ENCODE results near the gene RAB3IL1. TPM values are rescaled to one million over a fixed set of nuclear protein-coding genes. Genes with fewer than 3 reads are reported as not detected.
A peak's percentile ranks its signal among the peaks of the same experiment; 100 is the strongest.

RAB3IL1 gene
- total RNA-seq, 1 donor from 2014 or later: 1.3 TPM

DNA sequence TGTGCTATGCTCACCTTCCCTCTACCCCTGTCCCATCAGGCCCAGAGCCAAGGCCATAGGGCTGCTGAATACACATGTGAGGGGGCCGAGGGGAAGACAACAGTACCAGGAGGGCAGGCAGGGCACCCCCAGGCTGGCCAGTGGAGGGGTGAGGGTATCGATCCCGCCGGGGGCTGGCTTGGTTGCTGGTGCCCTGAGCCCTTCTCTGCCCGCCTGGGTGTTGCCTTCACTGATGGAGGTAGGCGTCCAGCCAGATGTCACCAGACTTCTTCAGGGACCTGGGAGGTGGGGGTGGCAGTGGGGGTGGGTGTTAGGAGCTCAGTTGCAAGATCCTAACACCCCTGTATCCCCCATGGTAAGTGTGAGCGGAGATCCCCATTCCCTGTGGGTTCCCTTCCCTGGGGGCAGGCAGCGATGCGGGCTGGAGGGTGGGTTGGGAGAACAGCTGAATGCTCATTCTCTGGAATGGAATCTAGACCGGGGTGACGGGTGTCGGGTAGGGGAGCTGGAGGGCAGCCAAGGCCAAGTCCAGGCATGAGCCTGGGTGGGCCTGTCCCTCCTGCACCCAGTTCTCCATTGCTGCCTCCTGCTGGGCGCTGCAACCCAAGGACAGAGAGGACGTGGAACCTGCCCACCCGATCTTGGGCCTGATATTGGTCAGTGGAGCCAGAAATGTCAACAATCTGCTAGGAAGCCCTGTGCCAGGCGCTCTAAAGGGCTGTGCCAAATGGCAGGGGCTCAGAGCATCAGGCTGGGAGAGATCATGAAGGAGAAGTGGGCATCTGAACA, 43.6 kb downstream of the RAB3IL1 start:
- peaks cover 3% of the 10 kb centered on the region for H3K9me3 Mint-ChIP-seq (ENCODE audit: unreplicated experiment)
- DNase-seq: no peak
- TF ChIP-seq, protein P1, sequence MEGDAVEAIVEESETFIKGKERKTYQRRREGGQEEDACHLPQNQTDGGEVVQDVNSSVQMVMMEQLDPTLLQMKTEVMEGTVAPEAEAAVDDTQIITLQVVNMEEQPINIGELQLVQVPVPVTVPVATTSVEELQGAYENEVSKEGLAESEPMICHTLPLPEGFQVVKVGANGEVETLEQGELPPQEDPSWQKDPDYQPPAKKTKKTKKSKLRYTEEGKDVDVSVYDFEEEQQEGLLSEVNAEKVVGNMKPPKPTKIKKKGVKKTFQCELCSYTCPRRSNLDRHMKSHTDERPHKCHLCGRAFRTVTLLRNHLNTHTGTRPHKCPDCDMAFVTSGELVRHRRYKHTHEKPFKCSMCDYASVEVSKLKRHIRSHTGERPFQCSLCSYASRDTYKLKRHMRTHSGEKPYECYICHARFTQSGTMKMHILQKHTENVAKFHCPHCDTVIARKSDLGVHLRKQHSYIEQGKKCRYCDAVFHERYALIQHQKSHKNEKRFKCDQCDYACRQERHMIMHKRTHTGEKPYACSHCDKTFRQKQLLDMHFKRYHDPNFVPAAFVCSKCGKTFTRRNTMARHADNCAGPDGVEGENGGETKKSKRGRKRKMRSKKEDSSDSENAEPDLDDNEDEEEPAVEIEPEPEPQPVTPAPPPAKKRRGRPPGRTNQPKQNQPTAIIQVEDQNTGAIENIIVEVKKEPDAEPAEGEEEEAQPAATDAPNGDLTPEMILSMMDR (IDR thresholded peaks at IDR 0.05; ENCODE audit: partially characterized antibody, unreplicated experiment): no peak
- no peak overlapping the region for H3K4me3 Mint-ChIP-seq (ENCODE audit: unreplicated experiment)
- H3K4me1 Mint-ChIP-seq (ENCODE audit: low read depth, unreplicated experiment): peaks cover 14% of the 10 kb centered on the region
- no peaks in the 10 kb centered on the region for H3K36me3 Mint-ChIP-seq (ENCODE audit: unreplicated experiment)
- H3K27ac Mint-ChIP-seq (ENCODE audit: unreplicated experiment): no peak overlapping the region
- H3K27me3 Mint-ChIP-seq (ENCODE audit: unreplicated experiment): peaks cover 4% of the 10 kb centered on the region

DNA sequence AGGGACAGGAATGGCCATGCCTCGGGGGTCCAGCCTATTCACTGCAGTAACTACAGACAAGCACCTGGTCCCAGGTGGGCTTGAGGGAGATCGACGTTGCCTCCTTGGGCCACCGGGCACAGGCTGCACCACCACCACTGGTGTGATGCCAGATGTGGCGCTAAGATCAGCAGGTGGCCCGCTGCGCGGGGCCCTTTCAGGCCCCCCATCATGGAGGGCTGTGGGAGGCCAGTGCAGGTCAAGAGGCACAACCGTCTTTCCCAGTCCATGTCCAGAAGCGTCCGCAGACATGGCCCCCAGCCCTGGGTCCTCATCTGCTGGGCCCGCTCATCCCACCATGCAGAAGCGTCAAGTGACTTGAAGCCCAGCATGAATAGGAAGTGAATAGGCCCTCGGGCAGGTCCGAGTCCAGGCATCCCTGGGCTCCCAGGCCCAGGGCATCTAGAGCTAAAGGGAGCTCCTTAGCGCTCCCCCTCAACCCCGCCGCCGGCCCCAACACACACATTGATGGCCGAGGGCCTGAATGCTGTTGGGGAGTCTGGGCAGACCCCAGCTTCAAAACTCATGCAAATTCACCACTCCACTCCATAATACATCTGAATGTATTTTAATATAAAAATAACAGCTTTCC, 44.3 kb downstream of the RAB3IL1 start:
- H3K27ac Mint-ChIP-seq (ENCODE audit: unreplicated experiment): no peak overlapping the region
- peaks cover 14% of the 10 kb centered on the region for H3K4me1 Mint-ChIP-seq (ENCODE audit: low read depth, unreplicated experiment)
- H3K27me3 Mint-ChIP-seq (ENCODE audit: unreplicated experiment): peaks cover 4% of the 10 kb centered on the region
- H3K4me3 Mint-ChIP-seq (ENCODE audit: unreplicated experiment): no peak overlapping the region
- no peaks in the 10 kb centered on the region for H3K36me3 Mint-ChIP-seq (ENCODE audit: unreplicated experiment)
- TF ChIP-seq, protein P1 (IDR thresholded peaks at IDR 0.05; ENCODE audit: partially characterized antibody, unreplicated experiment): no peak
- peaks cover 3% of the 10 kb centered on the region for H3K9me3 Mint-ChIP-seq (ENCODE audit: unreplicated experiment)
- DNase-seq: no peak

DNA sequence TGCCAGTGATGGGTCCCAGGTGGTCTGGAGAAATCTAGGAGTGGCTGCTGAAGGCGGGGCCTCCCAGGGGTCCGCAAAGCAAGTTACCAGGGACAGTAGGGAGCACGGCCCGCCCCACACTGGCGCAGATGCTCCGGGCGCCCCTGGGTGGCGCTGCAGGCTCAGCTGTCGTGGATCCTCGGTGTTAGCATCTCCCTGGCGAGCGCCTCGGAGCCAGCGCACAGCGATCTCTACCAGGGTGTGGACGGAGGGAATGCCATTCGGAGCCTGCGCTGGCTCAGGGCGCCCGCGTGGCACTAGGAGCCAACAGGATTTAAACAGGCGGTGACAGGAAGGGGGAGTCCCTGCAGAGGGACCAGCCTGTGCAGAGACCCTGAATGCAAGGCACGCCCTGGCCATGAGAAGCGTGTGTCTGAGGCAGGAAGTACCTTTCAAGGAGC, 46.2 kb downstream of the RAB3IL1 start:
- Mint-ChIP-seq H3K27me3 (ENCODE audit: unreplicated experiment) (peaks cover 7% of the 10 kb centered on the region), H3K27ac (ENCODE audit: unreplicated experiment) (peak overlapping the region; percentile 73), H3K36me3 (ENCODE audit: unreplicated experiment) (no peaks in the 10 kb centered on the region), H3K4me1 (ENCODE audit: low read depth, unreplicated experiment) (peaks cover 14% of the 10 kb centered on the region), H3K4me3 (ENCODE audit: unreplicated experiment) (peak overlapping the region; percentile 77), H3K9me3 (ENCODE audit: unreplicated experiment) (peaks cover 3% of the 10 kb centered on the region)
- peak; percentile 88 for DNase-seq
- TF ChIP-seq, protein P1 (IDR thresholded peaks at IDR 0.05; ENCODE audit: partially characterized antibody, unreplicated experiment): peak; percentile 87

DNA sequence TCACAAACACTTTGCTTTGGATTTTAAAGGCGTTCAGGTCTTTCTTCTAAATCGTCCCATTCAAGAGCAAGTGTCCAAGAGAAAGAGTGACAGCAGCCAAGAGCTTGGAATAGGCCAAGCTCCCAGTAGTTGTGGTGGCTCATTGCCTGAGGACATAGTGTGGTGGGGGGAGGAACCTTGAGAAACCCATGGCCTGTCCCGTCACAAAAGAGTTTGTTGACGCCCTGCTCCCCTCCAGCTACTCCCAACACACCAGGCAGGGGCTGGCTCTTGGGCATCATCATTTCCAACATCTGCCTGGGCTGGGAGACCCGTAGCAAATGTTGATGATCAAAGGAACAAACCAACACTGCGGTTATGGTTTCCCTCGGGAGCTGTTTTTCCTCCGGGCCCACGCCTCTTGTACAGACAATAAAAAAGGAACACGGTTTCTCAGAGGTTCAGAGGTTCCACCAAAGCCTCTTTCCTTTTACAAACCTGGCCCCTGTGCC, 46.8 kb downstream of the RAB3IL1 start:
- Mint-ChIP-seq H3K36me3 (ENCODE audit: unreplicated experiment) (no peaks in the 10 kb centered on the region), H3K4me1 (ENCODE audit: low read depth, unreplicated experiment) (peaks cover 14% of the 10 kb centered on the region), H3K27ac (ENCODE audit: unreplicated experiment) (peak overlapping the region; percentile 73), H3K4me3 (ENCODE audit: unreplicated experiment) (peak overlapping the region; percentile 65), H3K9me3 (ENCODE audit: unreplicated experiment) (peaks cover 5% of the 10 kb centered on the region), H3K27me3 (ENCODE audit: unreplicated experiment) (peaks cover 7% of the 10 kb centered on the region)
- TF ChIP-seq, protein P1 (IDR thresholded peaks at IDR 0.05; ENCODE audit: partially characterized antibody, unreplicated experiment): no peak
- no peak for DNase-seq

Measured in glutamatergic neuron (in vitro differentiated cells).